CD4-positive, alpha-beta T cell treated with Interleukin-15 for 1 hour (primary cell): ENCODE results near the gene MICAL1.
"Not testable (repeated sequence)": the region's sequence is repeated elsewhere in the genome, so short reads cannot be mapped to it uniquely, and the experiment has no call there.

Experiments
- DNase-seq: peaks from one replicate; pipeline ENCODE4 v3.0.0-alpha.2; 2020

Gene MICAL1

DNA sequence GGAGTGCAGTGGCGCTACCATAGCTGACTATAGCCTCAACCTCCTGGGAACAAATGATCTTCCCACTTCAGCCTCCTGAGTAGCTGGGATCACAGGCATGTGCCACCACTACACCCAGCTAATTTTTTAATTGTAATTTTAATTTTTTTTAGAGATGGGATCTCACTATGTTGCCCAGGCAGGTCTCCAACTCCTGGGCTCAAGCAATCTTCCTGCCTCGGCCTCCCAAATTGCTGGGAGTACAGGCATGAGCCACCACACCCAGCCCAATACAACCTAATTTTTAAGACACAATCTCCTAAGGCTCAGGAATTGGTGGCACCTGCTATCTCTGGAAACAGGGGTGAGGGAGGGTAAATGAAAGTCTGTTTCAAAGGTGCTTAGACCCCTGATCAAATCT is 21.6 kb upstream of the MICAL1 start:
- DNase-seq = no peak

DNA sequence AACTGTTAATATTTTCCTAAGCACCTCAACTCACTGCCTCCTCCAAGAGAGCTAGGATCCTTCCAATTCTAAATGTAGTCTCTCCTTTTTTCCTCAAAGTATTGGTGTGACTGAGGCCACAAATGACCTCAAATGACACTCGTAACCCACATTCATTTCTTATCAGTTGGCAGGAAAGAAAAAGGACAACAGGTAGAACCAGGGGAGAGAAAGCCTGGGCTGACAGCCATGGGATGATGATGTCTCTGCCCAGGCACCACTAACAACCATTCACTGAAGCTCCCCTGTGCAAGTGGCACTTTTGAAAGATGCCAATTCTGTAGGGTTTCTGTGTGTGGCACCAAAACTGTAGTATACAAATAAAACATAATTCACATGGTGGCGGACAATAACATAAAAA is 20.1 kb upstream of the MICAL1 start:
- DNase-seq = no peak

DNA sequence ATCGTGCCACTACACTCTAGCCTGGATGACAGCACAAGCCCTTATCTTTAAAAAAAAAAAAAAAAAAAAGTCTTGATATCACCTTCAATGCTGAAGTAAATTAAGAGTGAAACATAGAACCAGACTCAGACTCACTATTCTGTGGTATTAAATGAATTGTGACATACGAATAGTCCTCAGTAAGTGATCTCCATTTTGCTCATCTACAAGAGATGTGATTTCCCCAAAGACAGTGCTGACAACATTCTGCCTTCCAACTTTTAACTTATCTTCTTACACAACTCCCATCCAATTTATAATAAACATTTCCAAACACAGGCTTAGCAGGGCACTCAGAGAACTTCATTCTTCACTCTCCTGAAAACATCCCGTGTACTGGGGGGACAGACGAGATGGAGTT is 19.4 kb upstream of the MICAL1 start:
- no peak for DNase-seq

DNA sequence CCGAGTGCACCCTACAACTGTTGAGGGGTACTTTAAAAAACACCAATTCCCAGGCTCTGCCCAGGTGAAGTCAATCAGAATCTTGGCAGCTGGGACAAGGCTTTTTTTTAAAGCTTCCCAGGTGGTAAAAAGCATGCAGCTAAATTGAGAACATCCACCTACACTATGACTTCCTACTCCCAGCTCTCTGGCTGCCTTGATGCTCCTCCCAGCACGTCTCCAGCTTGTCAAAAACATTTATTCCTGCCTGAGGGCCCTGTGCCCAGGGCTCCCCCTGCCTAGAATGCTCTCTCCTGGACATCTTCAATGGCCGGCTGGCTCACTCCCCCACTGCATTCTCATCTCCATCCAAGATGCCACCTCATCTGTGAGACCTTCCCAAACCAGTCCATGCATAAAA is 17.5 kb upstream of the MICAL1 start:
- no peak for DNase-seq

DNA sequence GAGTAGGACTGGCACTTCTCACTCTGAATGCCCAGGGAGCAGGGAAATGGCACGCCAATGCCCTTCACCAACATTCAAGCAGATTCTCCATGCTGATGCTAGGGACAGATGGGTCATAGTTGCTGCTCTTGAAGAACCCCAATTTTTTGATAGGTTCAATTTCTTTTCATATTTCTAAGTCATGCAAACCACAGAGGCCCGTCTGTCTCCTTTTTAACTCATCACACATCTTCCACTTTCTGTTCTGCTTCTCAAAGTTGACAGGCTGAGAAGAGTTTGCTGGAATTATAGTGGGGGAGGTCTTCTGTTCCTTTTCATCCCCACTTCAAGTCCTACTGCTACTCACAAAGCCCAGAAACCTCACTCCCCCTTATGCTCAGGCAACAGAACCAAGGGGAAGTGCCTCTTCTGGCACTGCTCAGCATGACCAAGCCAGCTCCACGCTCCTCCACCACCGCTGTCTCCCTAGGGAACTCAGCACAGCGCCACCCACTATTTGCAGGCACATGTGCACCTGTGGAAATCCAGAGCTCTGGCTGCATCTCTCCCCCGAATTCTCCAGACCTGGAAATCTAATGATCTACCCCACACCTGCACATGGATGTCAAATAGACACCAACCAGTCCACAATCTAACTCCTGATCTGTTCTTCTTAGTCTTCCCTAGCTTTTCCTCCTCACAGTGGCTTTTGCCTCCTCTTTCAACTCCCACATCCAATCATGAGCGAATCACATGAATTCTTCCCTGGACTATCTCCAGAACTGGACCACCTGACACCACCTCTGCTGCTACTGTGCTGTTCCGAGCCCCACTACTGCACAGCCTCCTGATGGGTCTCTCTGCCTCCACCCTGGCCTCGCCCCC is 16.8 kb upstream of the MICAL1 start:
- no peak for DNase-seq

DNA sequence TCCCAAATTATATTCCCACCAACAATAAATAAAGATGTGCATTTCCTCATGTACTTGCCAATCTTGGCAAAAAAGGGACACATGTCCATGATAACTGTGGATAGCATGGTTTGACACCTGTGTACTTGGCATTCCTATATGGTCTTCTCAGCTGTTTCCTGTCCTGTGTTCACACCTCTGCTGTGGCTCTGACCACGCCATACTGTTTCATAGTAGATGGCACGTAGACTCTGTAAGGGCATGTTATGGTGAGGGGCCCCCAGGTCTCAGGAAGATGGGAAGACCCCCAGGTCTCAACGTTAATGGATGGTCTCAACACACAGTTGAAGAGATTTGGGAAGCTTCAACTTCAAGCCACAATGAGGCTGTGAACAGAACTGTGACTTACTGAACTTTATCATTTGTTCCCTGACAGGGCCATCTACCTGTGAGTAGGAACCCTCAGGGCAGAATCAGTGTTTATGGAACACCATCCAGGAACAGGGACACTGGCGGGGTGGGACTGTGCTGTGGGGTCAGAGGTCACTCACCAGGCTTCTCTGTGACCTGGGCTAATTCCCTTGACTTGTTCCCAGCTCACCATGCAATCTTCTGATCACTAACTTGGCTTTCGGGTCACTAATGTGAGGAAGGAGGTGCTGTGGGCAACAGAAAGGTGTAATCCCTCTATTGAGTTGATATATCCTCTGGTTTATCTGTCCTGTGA is 15.7 kb upstream of the MICAL1 start:
- DNase-seq = no peak

DNA sequence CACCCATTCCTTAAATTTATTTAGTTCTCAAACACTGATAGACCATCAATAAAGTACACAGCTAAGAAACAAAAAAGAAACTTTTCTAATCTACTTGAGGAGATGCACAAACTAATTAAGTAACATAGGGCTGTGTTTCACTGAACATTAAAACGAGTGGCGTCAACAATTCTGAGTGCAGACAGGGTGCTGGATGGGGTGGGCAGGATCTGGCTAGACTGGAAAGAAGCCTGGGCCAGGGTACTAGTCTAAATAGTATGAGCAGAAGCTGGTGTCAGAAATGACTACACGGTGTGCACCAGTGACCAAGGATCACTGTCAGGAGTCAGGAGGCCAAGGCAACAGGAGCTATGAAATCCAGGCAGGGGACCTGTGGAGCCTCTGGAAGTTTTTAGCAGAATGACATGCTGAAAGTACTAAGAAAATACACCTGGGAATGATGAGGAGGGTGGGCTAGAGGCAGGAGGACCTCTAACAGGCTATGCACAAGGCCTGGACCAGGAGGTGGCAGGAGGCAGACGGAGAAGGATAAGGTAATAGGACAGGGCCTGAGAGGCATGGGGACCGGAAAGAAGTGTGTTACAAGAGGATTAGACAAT is 14.1 kb upstream of the MICAL1 start:
- no peak for DNase-seq

DNA sequence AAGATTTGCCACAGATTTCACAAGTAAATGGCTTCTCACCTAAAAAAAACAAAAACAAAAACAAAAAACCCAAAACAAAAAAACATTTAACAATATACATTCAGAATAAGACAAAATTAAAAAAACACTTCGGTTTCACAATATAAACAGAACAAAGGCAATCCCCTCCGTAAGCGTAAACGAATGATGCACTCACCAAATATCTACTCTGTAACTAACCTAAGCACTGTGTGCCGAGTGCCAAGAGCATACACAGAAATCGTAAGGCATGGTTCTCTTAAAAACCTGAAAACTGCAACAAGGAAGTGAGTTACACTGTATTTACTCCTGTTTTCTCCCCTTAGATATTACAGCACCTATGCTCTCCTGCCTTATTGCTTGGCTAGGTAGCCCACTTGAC is 12.1 kb upstream of the MICAL1 start:
- no peak for DNase-seq

DNA sequence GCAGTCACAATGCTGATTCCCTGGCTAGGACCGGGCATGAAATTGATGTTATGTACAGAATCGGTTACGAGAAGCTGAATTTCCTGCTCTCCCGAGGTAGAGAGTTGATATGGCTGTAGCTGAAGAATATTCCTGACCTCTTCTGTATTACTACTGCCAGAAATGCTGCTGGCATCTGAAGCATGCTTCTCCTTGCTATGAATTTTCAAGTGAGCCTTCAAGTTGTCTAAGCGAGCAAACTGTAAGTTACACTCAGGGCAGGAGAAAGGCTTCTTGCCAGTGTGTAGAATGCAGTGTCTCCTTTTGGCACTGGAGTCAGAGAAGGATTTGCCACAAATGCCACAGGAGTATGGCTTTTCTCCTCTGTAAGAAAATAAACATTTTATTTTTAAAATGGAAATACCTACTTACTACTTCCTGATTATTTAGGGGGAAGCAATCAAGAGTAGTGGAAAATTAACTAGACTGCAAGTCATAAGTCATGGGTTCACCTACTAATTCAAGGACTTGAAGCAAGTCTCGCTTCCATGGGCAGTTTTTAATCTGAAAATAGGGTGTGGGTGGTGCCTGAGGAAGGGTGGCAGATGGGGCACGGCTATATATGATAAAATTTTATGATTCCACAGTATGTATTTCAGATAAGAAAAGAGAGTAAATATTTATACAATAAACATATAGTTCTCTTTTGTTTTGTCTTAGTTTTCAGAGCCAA is 10.8 kb upstream of the MICAL1 start:
- no peak for DNase-seq

DNA sequence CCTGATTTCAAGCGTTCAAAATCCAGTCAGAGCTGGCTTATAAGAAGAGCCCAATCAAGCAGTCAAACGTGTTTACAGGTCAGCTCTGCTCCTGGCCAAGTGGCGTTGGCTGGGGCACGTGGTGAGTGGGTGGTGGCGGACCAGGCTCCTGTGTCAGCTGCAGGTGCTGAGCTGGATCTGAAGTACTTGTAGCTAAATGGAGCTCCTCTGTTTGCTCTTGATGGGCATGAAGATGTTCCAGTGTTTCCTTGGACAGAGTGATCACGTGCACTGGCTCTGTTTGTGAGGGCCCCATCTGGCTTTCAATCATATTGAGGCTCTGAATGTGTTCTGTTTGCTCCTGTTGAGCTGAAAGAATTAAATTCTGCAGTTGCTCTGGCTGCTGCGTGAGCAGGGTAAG is 10.2 kb upstream of the MICAL1 start:
- DNase-seq = no peak

DNA sequence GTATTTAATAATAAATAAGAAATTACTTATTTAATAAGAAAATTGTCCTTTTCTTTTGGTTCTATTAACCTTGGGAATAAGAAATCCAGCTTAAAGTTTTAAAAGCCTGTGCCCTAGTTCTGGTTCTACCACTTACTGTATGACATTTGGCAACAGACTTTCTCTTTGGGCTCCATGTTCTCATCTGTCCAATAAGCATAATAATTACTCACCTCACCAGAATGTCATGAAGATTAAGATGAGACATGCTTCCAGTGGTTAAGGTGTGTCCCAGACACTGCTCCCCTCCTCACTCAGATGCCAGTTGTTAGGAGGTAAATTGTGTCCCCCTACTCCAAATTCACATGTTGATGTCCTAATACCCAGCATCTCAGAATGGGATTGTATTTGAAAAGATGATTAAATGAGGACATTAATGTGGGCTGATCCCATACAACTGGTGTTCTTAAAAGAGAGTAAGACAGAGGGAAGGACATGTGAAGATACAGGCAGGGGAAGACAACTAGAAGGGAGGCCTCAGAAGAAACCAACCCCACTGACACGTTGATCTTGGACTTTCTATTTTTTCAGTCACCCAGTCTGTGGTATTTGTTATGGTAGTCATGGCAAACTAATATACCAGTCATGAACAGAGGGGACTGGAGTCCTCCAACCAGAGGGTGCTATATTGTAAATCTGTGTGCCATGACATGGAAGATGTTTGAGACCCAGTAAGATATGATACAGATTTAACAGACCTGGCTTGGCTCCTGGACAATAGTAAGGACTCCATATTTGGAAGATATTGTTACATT is 6.4 kb upstream of the MICAL1 start:
- DNase-seq = no peak

DNA sequence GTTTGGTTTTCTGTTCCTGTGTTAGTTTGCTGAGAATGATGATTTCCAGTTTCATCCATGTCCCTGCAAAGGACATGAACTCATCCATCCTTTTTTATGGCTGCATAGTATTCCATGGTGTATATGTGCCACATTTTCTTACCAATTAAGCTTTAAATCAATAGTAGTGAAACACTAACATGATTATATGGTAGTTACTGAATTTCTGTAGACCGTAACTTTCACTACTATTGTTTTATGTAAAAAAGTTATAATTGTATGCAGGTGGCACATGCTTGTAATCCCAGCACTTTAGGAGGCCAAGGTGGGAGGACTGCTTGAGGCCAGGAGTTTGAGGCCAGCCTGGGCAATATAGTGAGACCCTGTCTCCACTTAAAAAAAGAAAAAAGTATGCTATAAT is 5.6 kb upstream of the MICAL1 start:
- DNase-seq = not testable (repeated sequence)

DNA sequence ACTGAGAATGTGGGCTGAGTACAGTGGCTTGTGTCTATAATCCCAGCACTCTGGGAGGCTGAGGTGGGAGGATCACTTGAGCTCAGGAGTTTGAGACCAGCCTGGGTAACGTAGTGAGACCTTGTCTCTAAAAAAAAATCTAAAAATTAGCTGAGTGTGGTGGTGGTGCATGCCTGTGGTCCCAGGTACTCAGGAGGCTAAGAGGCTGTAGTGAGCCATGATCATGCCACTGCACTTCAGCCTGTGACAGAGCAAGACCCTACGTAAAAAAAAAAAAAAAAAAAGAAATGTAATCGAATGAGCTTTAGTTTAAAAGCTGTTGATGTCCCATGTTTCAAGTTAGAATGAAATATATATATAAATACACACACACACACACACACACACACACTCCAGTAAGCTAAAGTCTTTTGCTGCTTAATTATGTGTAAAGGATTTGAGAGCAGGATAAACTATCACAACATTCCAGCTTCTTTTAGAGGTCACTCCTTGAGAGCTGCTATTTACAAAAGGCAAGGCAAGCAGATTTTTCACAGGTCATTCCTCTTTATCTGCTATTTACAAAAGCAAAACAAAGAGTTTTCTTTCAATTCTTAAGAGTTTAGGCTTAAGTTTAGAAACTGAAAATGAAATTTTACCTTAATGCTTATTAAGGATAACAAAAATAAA is 4.7 kb upstream of the MICAL1 start:
- DNase-seq = no peak

DNA sequence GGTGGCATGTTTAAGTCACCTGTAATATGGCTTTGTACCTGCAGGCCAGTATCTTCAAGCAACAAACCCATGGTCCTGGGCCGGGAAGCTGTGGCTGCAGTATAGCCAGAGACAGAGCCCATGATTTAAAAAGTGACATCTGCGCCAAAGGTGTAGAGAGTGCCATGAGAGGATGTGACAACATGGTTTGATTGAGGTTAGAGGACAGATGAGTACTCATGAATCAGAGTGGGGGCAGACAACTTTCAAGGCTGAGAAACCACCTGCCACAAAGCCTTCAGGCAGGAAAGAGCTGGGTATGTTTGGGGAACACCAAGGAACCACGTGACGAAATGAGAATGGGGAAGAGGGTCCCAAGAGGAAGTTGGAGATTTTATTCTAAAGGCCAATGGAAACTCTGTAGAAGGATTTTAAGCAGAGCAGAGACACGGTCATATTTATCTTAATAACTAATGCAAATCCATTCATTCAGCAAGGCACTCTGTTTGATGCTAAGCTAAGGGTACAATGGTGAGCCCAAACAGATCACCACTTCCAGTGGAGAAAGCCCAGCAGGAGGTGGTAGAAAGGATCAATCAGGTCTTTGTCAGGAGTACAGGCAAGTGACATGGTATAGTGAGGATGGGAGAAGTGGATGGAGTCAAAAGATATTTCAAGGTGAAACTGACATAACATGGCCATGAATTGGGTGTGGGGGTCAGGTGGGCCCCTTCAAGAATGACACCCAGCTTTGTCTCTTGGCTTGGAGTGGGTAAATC is 3.4 kb upstream of the MICAL1 start:
- DNase-seq = peak; percentile 69

DNA sequence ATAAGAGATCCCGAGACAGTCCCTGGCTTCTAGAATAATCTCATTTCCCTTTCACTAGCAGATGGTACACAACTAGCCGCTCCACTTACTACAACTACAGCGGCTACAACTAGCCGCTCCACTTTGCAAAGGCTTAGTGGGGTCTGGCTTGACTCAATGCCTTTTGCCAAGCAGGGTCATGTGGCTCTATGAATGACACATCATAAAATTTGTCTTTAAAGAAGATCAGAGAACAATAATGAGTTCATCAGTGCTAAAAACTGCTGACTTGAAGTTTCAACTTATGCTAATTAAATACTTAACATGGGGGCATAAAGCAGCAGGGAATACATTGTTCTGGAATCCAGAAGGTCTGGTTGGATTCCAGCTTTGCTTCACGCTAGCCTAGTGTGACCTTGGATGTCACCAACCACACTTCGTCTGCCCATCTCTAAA is 2.0 kb upstream of the MICAL1 start:
- DNase-seq = no peak

DNA sequence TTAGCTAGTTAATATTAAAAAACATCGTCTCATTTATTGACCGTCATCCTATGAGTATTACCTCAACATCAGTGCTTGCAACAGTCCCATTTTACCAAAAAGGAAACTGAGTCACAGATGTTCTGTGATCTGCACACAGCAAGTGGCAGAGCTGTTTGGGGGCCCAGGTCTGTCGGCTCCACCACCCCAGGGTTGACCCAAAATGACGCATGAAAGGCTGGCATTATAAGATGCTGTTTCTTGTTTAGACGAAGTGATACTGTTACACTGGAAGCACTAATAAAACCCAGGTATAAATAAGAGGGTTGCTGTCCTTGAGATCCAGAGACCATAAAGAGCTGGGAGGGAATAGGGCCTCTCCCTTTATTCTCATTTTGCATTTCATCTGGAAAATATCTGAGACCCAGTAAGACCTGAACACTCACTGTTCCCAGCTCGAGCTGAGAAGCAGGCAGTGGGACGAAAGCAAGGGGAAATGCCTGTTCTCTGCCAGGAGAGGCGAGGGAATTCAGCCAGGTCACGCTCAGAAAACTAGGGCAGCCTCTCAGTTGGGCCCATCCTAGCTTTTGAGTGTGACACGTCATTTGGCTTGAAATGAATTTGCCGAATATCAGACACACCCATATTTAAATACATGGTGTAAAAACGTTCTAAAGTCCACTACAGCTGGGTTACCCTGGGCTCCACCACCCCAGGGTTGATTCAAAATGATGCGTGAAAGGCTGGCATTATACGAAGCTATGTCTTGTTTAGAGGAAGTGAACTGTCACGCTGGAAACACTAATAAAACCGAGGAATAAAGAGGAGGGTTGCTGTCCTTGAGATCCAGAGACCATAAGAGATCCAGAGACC is 1.4 kb upstream of the MICAL1 start:
- no peak for DNase-seq

DNA sequence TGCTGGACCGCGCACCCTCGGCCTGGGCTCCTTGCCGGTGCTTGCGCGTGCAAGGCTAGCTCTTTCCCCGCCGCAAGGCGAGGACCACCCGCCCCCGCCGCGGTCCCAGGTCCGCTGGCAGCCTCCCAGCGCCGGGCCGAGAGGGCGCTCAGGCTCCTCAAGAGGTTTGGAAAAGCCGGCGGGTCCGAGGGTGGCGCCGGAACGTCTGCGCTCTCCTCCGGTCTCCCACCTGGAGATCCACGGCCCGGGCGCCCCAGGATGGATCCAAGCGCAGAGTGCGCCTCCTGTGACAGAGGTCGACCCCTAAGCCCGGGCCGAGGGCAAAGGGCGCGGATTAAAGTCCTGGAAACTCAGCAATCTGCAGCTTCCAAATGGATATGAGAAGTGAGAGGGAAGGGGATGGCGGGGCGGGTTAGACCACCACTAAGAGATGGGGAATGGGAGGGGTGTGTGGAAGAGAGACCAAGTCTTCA is 575 bp upstream of the MICAL1 start:
- DNase-seq = no peak

DNA sequence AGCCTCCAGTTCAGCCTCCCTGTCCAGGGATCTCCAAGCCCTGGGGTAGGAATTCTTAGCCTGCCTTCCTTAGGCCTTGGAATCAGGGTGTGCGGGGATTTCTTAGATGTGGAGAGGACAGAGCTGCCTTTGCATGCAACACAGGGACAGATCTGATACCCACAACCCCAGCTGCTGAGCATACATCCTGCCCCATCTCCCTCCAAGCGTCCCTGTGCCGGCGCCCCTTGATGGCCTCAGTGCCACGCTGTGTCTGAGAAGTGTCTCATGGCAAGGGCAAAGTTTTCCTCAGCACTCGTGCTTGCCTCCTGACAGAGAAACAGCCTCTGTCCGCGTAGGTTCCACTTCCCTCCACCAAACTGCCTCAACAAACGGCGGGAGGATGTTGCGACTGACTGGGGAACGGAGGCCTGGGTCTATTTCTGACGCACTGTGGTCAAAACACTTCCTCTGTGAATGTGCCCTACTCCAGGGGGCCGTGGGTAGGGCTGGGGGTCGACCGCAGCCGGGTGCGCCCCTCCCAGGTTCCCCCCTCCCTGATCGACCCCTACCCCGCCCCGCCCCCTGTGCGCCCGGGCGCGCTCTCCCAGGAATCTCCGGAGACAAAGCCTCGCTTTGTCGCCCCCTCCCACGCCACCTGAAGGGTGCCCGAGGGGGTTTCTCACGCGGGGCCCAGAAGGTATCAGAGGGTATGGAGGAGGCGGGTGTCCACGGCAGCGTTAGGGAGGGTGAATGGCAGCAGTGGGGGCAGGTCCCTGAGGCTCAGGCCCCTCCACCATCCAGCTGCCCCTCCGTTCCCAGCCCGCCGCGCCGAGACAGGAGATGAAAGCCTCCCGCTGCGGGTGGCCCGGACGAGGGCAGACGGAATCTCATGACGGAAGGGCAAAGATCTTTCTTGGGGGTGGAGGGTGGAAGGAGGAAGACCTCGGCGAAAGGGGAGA is 806 bp downstream of the MICAL1 start:
- DNase-seq = peak; percentile 87
